ENCODE data around the gene TXNDC9. TPM values are rescaled to one million over a fixed set of nuclear protein-coding genes. Genes with fewer than 3 reads are reported as not detected.

Gene TXNDC9
- total RNA-seq, 2 experiments from 2014 or later, result 8.3 TPM

DNA sequence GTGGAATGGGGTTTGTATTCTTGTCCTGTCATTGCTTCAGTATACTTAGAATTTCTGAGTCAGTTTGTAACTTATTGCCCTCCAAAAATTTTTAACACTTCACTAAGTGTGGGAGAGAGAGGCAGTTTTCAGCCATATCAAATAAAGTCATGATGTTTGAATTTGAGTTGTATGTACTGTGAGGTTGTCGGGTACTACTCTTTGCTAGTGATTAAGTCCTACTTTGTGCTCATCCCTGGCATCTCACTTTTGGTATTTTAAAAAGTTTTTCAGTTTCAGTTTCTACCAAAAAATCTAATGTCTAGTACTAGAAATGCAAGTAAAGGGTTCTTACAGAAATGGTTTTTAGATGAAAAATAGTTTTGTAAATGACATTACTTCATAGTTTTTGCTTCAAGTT lies 41.7 kb upstream of the TXNDC9 start:
- H3K9me3 ChIP-seq (ENCODE audit: control insufficient read depth in 1 of 2, insufficient read depth in 1 of 2, low read length in 2 of 2), result peaks cover 0 to 5% of the 10 kb centered on the region in 2 experiments
- H3K4me3 ChIP-seq (ENCODE audit: low read length), result no peak overlapping the region
- H3K27ac Mint-ChIP-seq, result peak overlapping the region; percentile 24
- H3K4me1 Mint-ChIP-seq (ENCODE audit: low read depth), result no peaks in the 10 kb centered on the region
- no peak for ATAC-seq (ENCODE audit: poor library complexity)
- POLR2A ChIA-PET, result interaction anchor here (0.8 kb wide), 1 partner anchor 21 kb away, joined by 3 read pairs; no protein-coding TSS in a partner anchor
- H3K9me3 Mint-ChIP-seq, result no peaks in the 10 kb centered on the region
- no peak for DNase-seq
- H3K36me3 Mint-ChIP-seq (ENCODE audit: low read depth), result peaks cover 100% of the 10 kb centered on the region
- peaks cover 86% of the 10 kb centered on the region for H3K36me3 ChIP-seq (ENCODE audit: insufficient read depth, low read length)
- H3K27me3 ChIP-seq (ENCODE audit: control insufficient read depth in 1 of 2, insufficient read depth in 2 of 2, low read length in 2 of 2), result no peaks in the 10 kb centered on the region
- no peaks in the 10 kb centered on the region for H3K27me3 Mint-ChIP-seq
- TF ChIP-seq, protein P1, sequence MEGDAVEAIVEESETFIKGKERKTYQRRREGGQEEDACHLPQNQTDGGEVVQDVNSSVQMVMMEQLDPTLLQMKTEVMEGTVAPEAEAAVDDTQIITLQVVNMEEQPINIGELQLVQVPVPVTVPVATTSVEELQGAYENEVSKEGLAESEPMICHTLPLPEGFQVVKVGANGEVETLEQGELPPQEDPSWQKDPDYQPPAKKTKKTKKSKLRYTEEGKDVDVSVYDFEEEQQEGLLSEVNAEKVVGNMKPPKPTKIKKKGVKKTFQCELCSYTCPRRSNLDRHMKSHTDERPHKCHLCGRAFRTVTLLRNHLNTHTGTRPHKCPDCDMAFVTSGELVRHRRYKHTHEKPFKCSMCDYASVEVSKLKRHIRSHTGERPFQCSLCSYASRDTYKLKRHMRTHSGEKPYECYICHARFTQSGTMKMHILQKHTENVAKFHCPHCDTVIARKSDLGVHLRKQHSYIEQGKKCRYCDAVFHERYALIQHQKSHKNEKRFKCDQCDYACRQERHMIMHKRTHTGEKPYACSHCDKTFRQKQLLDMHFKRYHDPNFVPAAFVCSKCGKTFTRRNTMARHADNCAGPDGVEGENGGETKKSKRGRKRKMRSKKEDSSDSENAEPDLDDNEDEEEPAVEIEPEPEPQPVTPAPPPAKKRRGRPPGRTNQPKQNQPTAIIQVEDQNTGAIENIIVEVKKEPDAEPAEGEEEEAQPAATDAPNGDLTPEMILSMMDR (IDR thresholded peaks at IDR 0.05), result no peak
- intact Hi-C loops (cut with DNase I, micrococcal nuclease), result no loop called here
- CTCF ChIA-PET, result interaction anchor here (1.3 kb wide), 1 partner anchor 12 kb away, joined by 3 read pairs; no protein-coding TSS in a partner anchor
- no peak overlapping the region for H3K27ac ChIP-seq (ENCODE audit: low read depth in 1 of 2, low read length in 2 of 2)
- no peak overlapping the region for H3K4me3 Mint-ChIP-seq
- H3K4me1 ChIP-seq (ENCODE audit: insufficient read depth, low read length), result no peaks in the 10 kb centered on the region

DNA sequence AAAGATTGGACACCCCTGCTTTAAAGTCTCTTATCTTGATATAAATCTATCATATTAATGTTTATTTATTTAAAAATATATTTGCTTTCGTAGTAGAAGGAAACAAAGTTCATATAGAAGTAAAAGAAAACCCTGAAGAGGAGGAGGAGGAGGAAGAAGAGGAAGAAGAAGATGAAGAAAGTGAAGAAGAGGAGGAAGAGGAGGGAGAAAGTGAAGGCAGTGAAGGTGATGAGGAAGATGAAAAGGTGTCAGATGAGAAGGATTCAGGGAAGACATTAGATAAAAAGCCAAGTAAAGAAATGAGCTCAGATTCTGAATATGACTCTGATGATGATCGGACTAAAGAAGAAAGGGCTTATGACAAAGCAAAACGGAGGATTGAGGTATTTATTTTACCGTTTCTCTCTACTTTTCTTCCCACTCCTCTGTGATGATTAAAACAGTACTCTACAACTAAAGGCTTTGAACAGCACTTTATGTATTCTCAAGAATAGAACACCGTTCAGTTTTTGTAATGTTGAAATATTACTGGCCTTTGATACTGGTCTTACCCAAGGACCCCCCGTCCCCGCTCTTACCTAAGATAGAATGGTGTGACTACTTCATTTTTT lies 40.2 kb upstream of the TXNDC9 start:
- Histone ChIP-seq H3K36me3 (ENCODE audit: insufficient read depth, low read length) (peaks cover 86% of the 10 kb centered on the region), H3K4me1 (ENCODE audit: insufficient read depth, low read length) (no peaks in the 10 kb centered on the region), H3K9me3 (ENCODE audit: control insufficient read depth in 1 of 2, insufficient read depth in 1 of 2, low read length in 2 of 2) (peaks cover 0 to 5% of the 10 kb centered on the region in 2 experiments), H3K4me3 (ENCODE audit: low read length) (no peak overlapping the region), H3K27me3 (ENCODE audit: control insufficient read depth in 1 of 2, insufficient read depth in 2 of 2, low read length in 2 of 2) (no peaks in the 10 kb centered on the region), H3K27ac (ENCODE audit: low read depth in 1 of 2, low read length in 2 of 2) (no peak overlapping the region)
- ChIA-PET POLR2A (no interaction called here), CTCF (interaction anchor here (1.3 kb wide), 1 partner anchor 10 kb away, joined by 3 read pairs; no protein-coding TSS in a partner anchor)
- H3K27me3 Mint-ChIP-seq, result no peaks in the 10 kb centered on the region
- H3K4me1 Mint-ChIP-seq (ENCODE audit: low read depth), result no peaks in the 10 kb centered on the region
- H3K27ac Mint-ChIP-seq, result peak overlapping the region; percentile 5
- intact Hi-C loops (cut with DNase I, micrococcal nuclease), result no loop called here
- TF ChIP-seq, protein P1 (IDR thresholded peaks at IDR 0.05), result no peak
- no peak for ATAC-seq (ENCODE audit: poor library complexity)
- no peaks in the 10 kb centered on the region for H3K9me3 Mint-ChIP-seq
- peaks cover 100% of the 10 kb centered on the region for H3K36me3 Mint-ChIP-seq (ENCODE audit: low read depth)
- DNase-seq, result no peak
- H3K4me3 Mint-ChIP-seq, result no peak overlapping the region

DNA sequence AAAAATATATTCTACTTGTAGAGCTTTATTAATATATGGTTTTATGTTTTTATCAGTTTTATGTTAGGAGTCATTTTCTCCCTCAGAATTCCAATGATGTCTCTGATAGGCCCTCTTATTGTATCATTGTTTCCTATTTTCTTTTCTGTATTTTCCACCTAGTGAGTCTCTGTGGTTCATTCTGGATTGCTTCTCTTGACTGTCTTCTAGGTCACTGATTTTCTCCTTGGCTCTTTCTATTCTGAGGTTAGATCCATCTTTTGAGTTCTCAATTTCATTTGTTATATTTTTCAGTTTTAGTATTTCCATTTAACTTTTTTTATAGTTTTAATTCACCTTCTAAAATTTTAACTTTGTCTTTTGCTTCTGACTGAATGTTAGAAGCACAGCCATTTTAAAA lies 38.6 kb upstream of the TXNDC9 start:
- Mint-ChIP-seq H3K4me1 (ENCODE audit: low read depth) (no peaks in the 10 kb centered on the region), H3K27ac (no peak overlapping the region), H3K4me3 (no peak overlapping the region)

More for the DNA sequence above, 38.6 kb upstream of the TXNDC9 start:
- Histone ChIP-seq H3K4me3 (ENCODE audit: low read length) (no peak overlapping the region), H3K9me3 (ENCODE audit: control insufficient read depth in 1 of 2, insufficient read depth in 1 of 2, low read length in 2 of 2) (peaks cover 0 to 5% of the 10 kb centered on the region in 2 experiments), H3K36me3 (ENCODE audit: insufficient read depth, low read length) (peaks cover 85% of the 10 kb centered on the region), H3K27me3 (ENCODE audit: control insufficient read depth in 1 of 2, insufficient read depth in 2 of 2, low read length in 2 of 2) (no peaks in the 10 kb centered on the region), H3K4me1 (ENCODE audit: insufficient read depth, low read length) (no peaks in the 10 kb centered on the region), H3K27ac (ENCODE audit: low read depth in 1 of 2, low read length in 2 of 2) (no peak overlapping the region)
- CTCF ChIA-PET, result interaction anchor here (0.6 kb wide), 1 partner anchor 770 kb away, joined by 3 read pairs; no protein-coding TSS in a partner anchor
- TF ChIP-seq, protein P1 (IDR thresholded peaks at IDR 0.05), result no peak
- DNase-seq, result no peak
- Mint-ChIP-seq H3K36me3 (ENCODE audit: low read depth) (peaks cover 97% of the 10 kb centered on the region), H3K9me3 (no peaks in the 10 kb centered on the region), H3K27me3 (no peaks in the 10 kb centered on the region)
- POLR2A ChIA-PET, result no interaction called here
- ATAC-seq (ENCODE audit: poor library complexity), result no peak
- intact Hi-C loops (cut with DNase I, micrococcal nuclease), result no loop called here
